ENCODE data around the gene TNFRSF8.

Gene TNFRSF8

DNA sequence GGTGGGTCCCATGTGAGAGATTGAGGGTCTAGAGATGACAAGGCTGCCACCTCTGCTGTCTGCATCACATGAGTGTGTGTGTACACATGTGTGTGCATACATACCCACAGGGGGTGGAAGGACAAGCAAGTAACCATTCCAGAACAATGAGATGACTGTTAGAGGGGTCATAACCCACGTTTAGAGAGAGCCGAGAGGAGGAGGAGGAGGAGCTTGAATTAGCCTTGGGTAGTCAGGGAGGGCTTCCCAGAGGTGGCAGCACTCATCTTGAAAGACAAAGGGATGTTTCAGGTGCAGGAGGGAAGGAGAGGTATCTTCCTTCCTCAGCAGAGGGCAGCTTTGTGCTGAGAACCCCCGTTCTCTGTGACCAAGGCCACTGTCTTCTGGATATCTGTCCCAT, 125.0 kb downstream of the TNFRSF8 start:
- no peak for DNase-seq
- in situ Hi-C loops (cut with HindIII; ENCODE audit: low pct_ligation_motif_present, low pct_unique_long_range_greater_than_20kb, low sequenced_read_pairs): no loop called here

DNA sequence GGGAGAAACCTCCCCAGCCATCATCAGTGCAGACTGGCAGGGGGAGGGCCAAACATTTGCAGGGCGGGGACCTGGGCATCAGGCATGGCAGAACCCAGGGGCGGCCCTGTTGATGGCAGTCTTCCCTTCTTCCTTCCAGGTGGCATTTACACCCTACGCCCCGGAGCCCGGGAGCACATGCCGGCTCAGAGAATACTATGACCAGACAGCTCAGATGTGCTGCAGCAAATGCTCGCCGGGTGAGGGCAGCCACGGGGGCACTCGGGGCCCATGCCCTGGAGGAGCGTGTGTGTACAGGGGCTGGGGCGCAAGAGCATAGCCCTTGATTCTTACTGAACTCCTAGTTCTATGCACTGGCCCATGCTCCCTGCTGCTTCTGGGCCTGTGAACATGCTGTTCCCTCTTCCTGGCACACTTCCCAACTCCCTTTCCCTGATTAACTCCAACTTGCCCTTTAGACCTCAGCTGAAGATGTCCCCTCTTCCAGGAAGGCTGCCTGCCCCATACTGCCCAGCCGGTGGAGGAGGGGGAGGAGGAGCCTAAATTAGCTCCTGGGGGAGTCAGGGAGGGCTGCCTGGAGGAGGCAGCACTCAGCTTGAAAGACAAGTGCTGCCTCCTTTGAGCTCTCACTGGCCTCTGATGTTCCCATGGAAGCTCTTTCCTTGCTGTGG, 125.7 kb downstream of the TNFRSF8 start:
- in situ Hi-C loops (cut with HindIII; ENCODE audit: low pct_ligation_motif_present, low pct_unique_long_range_greater_than_20kb, low sequenced_read_pairs): no loop called here
- no peak for DNase-seq

DNA sequence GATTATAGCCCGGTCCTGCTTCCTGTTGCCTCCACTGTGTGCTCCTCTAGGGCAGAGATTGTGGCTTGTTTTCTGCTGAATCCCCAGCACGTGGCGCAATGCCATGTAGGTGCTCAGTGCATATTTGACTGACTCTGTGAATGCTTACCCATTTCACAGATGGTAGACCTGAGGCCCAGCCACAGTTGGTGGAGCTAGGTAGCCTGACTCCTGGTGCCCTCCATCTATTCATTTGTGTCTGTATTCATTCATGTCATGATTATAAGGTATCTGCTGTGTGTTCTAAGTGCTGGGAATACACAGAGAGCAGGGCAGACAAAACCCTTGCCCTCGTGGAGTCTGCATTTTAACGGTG, 126.2 kb downstream of the TNFRSF8 start:
- in situ Hi-C loops (cut with HindIII; ENCODE audit: low pct_ligation_motif_present, low pct_unique_long_range_greater_than_20kb, low sequenced_read_pairs): no loop called here
- DNase-seq: no peak

DNA sequence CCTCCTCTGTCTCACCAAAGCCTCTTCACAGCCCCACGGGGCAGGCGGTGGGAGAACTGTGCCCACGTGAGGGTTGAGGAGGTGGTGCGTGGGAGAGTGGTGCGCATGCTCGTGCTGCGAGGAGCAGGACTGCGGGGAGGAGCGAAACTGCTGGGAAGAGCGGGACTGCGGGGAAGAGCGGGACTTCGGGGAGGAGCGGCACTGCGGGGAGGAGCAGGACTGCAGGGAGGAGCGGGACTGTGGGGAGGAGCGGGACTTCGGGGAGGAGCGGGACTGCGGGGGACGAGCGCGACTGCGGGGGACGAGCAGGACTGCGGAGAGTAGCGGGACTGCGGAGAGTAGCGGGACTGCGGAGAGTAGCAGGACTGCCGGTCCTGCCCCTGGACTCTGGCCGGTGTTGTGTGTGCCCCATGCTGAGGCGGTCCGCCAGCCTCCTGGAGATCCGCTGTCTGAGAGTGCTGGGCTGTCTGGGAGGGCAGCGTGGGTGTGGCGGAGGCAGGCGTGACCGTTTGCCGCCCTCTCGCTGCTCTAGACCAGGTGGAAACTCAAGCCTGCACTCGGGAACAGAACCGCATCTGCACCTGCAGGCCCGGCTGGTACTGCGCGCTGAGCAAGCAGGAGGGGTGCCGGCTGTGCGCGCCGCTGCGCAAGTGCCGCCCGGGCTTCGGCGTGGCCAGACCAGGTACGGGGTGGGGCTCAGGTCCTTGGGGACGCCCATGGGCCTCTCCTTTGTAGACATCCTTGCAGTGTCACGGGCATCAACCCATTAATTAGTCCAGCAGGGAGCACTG, 128.3 kb downstream of the TNFRSF8 start:
- in situ Hi-C loops (cut with HindIII; ENCODE audit: low pct_ligation_motif_present, low pct_unique_long_range_greater_than_20kb, low sequenced_read_pairs): no loop called here
- DNase-seq: no peak
